Astrocyte of the spinal cord (primary cell): Measurements from ENCODE around the gene GDF15.
A peak's percentile ranks its signal among the peaks of the same experiment; 100 is the strongest.
"Not testable (repeated sequence)": the region's sequence is repeated elsewhere in the genome, so short reads cannot be mapped to it uniquely, and the experiment has no call there.

Experiments
- DNase-seq: peaks from one replicate; pipeline ENCODE4 v3.0.0; 2011; ENCODE audit warnings: low read depth, low spot score
- H3K4me3 ChIP-seq: 2 replicates; pipeline ENCODE4 v1.5.1; 2011; ENCODE audit warnings: low read depth, mild to moderate bottlenecking, low read length, moderate library complexity
- in situ Hi-C: cut with HindIII; loops from 2 replicates; pipeline ENCODE4 v1.10.0; 2017; ENCODE audit warnings: low sequenced_read_pairs
- TF ChIP-seq, protein P1 (sequence below): IDR thresholded peaks from 2 replicates; pipeline ENCODE4 v1.5.1; 2012; ENCODE audit warnings: low read depth, mild to moderate bottlenecking, low read length, inconsistent platforms

The GDF15 gene

GRCh38 chr19:18399008-18399407 lies 13.1 kb downstream of the GDF15 start:
- TF ChIP-seq, protein P1, sequence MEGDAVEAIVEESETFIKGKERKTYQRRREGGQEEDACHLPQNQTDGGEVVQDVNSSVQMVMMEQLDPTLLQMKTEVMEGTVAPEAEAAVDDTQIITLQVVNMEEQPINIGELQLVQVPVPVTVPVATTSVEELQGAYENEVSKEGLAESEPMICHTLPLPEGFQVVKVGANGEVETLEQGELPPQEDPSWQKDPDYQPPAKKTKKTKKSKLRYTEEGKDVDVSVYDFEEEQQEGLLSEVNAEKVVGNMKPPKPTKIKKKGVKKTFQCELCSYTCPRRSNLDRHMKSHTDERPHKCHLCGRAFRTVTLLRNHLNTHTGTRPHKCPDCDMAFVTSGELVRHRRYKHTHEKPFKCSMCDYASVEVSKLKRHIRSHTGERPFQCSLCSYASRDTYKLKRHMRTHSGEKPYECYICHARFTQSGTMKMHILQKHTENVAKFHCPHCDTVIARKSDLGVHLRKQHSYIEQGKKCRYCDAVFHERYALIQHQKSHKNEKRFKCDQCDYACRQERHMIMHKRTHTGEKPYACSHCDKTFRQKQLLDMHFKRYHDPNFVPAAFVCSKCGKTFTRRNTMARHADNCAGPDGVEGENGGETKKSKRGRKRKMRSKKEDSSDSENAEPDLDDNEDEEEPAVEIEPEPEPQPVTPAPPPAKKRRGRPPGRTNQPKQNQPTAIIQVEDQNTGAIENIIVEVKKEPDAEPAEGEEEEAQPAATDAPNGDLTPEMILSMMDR: no peak
- DNase-seq: no peak
- no peak overlapping the region for H3K4me3 ChIP-seq
- in situ Hi-C loops: no loop called here

- in situ Hi-C loops: no loop called here
- DNase-seq: peak; percentile 57
- H3K4me3 ChIP-seq: no peak overlapping the region
- TF ChIP-seq, protein P1: peak; percentile 49
Observed at GRCh38 chr19:18401580-18402112, 15.7 kb downstream of the GDF15 start.

- DNase-seq, in situ Hi-C loops: not testable (repeated sequence)
Observed at GRCh38 chr19:18402455-18403248, 16.7 kb downstream of the GDF15 start.

GRCh38 chr19:18405754-18406153 lies 19.8 kb downstream of the GDF15 start:
- in situ Hi-C loops, H3K4me3 ChIP-seq, DNase-seq: not testable (repeated sequence)

More at GRCh38 chr19:18402455-18403248, 16.7 kb downstream of the GDF15 start:
- H3K4me3 ChIP-seq: not testable (repeated sequence)

GRCh38 chr19:18406749-18407148 lies 20.8 kb downstream of the GDF15 start:
- H3K4me3 ChIP-seq: no peak overlapping the region
- TF ChIP-seq, protein P1: no peak
- DNase-seq: no peak
- in situ Hi-C loops: no loop called here

- TF ChIP-seq, protein P1: peak; percentile 46
- in situ Hi-C loops: no loop called here
- DNase-seq: no peak
- no peak overlapping the region for H3K4me3 ChIP-seq
Observed at GRCh38 chr19:18408053-18408476, 22.1 kb downstream of the GDF15 start.

DNA sequence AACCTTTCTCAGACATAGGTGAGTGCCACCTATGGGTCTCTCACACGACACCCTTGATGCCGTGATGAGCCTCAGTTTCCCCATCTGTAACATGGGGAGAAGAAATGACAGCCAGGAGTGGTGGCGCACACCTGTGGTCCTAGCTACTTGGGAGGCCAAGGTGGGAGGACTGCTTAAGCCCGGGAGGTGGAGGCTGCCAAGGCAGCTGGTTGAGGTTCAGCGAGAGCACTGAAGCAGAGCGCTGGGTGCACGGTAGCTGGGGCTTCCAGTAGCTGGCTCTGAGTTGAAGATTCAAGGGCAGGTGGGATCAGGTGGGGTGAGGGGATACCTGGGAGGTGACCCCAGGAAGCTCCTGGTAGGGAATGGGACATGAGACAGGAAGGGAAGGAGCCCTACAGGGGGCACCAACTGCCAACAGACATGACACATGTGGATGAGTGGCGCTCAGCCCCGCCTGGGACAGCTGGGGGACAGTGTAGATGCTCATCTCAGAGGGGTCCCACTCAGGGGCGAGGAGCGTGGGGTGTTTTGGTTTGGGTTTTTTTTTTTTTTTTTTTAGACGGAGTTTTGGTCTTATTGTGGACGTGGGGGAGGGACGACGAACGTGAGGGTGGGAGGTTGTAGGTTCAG lies 26.8 kb downstream of the GDF15 start:
- no peak for DNase-seq
- TF ChIP-seq, protein P1: no peak
- in situ Hi-C loops: no loop called here
- no peak overlapping the region for H3K4me3 ChIP-seq
